Measurements from ENCODE around the gene TRIM50.

TRIM50 gene

GRCh38 chr7:73369622-73370021 is 41.7 kb upstream of the TRIM50 start:
- no peak overlapping the region for H3K9ac ChIP-seq (ENCODE audit: low read depth, low read length, poor library complexity, severe bottlenecking)
- H3K79me2 ChIP-seq (ENCODE audit: insufficient read depth, low read length): no peaks in the 10 kb centered on the region

DNA sequence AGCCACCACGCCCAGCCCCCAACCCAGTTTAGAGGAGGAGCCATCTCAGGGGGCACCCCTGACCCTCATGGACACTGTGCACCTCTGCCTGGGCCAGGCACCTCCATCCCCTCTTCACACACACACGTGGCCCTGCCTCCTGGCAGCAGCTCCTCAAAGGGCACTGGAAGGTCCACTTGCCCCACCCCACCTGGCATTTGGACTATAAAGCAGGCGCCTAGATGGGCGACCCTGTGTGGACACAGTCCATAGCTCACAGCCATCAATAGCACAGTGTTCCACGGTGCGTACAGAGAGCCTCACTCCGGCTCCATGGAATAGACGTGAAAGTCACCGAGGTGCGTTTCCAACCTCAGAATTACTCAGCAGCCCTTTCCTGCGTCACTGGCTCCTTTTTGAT is 41.1 kb upstream of the TRIM50 start:
- Histone ChIP-seq H2AFZ (ENCODE audit: low read length) (no peak overlapping the region), H3K4me2 (ENCODE audit: low read depth, low read length, poor library complexity, severe bottlenecking) (no peak overlapping the region), H3K9ac (ENCODE audit: low read depth, low read length, poor library complexity, severe bottlenecking) (no peak overlapping the region), H3K79me2 (ENCODE audit: insufficient read depth, low read length) (no peaks in the 10 kb centered on the region), H3K4me3 (ENCODE audit: low read length, poor library complexity, severe bottlenecking) (no peak overlapping the region), H3F3A (ENCODE audit: low read depth) (no peaks in the 10 kb centered on the region), H3K4me1 (ENCODE audit: insufficient read depth, low read length, poor library complexity, severe bottlenecking) (no peaks in the 10 kb centered on the region), H3K36me3 (ENCODE audit: insufficient read depth, low read length) (no peaks in the 10 kb centered on the region), H4K20me1 (ENCODE audit: insufficient read depth, low read length, poor library complexity, severe bottlenecking) (no peaks in the 10 kb centered on the region), H3K9me2 (replicated peaks; ENCODE audit: low read depth, low read length) (no peaks in the 10 kb centered on the region), H3K9me3 (ENCODE audit: insufficient read depth, low read depth, low read length) (no peaks in the 10 kb centered on the region), H3K27me3 (ENCODE audit: insufficient read depth, low read length, poor library complexity, severe bottlenecking) (no peaks in the 10 kb centered on the region)
- TF ChIP-seq EZH2phosphoT487 (IDR thresholded peaks at IDR 0.05; ENCODE audit: borderline replicate concordance): no peak
- TF ChIP-seq, protein P1, sequence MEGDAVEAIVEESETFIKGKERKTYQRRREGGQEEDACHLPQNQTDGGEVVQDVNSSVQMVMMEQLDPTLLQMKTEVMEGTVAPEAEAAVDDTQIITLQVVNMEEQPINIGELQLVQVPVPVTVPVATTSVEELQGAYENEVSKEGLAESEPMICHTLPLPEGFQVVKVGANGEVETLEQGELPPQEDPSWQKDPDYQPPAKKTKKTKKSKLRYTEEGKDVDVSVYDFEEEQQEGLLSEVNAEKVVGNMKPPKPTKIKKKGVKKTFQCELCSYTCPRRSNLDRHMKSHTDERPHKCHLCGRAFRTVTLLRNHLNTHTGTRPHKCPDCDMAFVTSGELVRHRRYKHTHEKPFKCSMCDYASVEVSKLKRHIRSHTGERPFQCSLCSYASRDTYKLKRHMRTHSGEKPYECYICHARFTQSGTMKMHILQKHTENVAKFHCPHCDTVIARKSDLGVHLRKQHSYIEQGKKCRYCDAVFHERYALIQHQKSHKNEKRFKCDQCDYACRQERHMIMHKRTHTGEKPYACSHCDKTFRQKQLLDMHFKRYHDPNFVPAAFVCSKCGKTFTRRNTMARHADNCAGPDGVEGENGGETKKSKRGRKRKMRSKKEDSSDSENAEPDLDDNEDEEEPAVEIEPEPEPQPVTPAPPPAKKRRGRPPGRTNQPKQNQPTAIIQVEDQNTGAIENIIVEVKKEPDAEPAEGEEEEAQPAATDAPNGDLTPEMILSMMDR (conservative IDR thresholded peaks at IDR 0.05; ENCODE audit: low read length): no peak

More at GRCh38 chr7:73369622-73370021, 41.7 kb upstream of the TRIM50 start:
- no peaks in the 10 kb centered on the region for H3K4me1 ChIP-seq (ENCODE audit: insufficient read depth, low read length, poor library complexity, severe bottlenecking)
- no peaks in the 10 kb centered on the region for H3K9me3 ChIP-seq (ENCODE audit: insufficient read depth, low read depth, low read length)
- no peak overlapping the region for H3K4me3 ChIP-seq (ENCODE audit: low read length, poor library complexity, severe bottlenecking)
- H3K36me3 ChIP-seq (ENCODE audit: insufficient read depth, low read length): no peaks in the 10 kb centered on the region
- H3F3A ChIP-seq (ENCODE audit: low read depth): no peaks in the 10 kb centered on the region
- TF ChIP-seq EZH2phosphoT487 (IDR thresholded peaks at IDR 0.05; ENCODE audit: borderline replicate concordance): no peak
- TF ChIP-seq, protein P1 (conservative IDR thresholded peaks at IDR 0.05; ENCODE audit: low read length): no peak
- H2AFZ ChIP-seq (ENCODE audit: low read length): no peak overlapping the region
- H3K27me3 ChIP-seq (ENCODE audit: insufficient read depth, low read length, poor library complexity, severe bottlenecking): no peaks in the 10 kb centered on the region
- H4K20me1 ChIP-seq (ENCODE audit: insufficient read depth, low read length, poor library complexity, severe bottlenecking): no peaks in the 10 kb centered on the region
- H3K9me2 ChIP-seq (replicated peaks; ENCODE audit: low read depth, low read length): no peaks in the 10 kb centered on the region
- H3K4me2 ChIP-seq (ENCODE audit: low read depth, low read length, poor library complexity, severe bottlenecking): no peak overlapping the region

- Histone ChIP-seq H3K9ac (ENCODE audit: low read depth, low read length, poor library complexity, severe bottlenecking) (no peak overlapping the region), H2AFZ (ENCODE audit: low read length) (no peak overlapping the region), H4K20me1 (ENCODE audit: insufficient read depth, low read length, poor library complexity, severe bottlenecking) (no peaks in the 10 kb centered on the region), H3K4me2 (ENCODE audit: low read depth, low read length, poor library complexity, severe bottlenecking) (no peak overlapping the region), H3K9me2 (replicated peaks; ENCODE audit: low read depth, low read length) (no peaks in the 10 kb centered on the region), H3K36me3 (ENCODE audit: insufficient read depth, low read length) (no peaks in the 10 kb centered on the region), H3K4me1 (ENCODE audit: insufficient read depth, low read length, poor library complexity, severe bottlenecking) (no peaks in the 10 kb centered on the region), H3K9me3 (ENCODE audit: insufficient read depth, low read depth, low read length) (no peaks in the 10 kb centered on the region), H3F3A (ENCODE audit: low read depth) (no peaks in the 10 kb centered on the region), H3K4me3 (ENCODE audit: low read length, poor library complexity, severe bottlenecking) (no peak overlapping the region), H3K79me2 (ENCODE audit: insufficient read depth, low read length) (no peaks in the 10 kb centered on the region), H3K27me3 (ENCODE audit: insufficient read depth, low read length, poor library complexity, severe bottlenecking) (no peaks in the 10 kb centered on the region)
- TF ChIP-seq, protein P1 (conservative IDR thresholded peaks at IDR 0.05; ENCODE audit: low read length): no peak
- TF ChIP-seq EZH2phosphoT487 (IDR thresholded peaks at IDR 0.05; ENCODE audit: borderline replicate concordance): no peak
Observed at GRCh38 chr7:73366990-73367389, 39.1 kb upstream of the TRIM50 start.
